CD4-positive, alpha-beta T cell treated with Interleukin-15 for 1 hour (primary cell): ENCODE data around the gene RNF152.

ENCODE experiments used
- DNase-seq: peaks from one replicate; pipeline ENCODE4 v3.0.0-alpha.2; 2020

The RNF152 gene

DNA sequence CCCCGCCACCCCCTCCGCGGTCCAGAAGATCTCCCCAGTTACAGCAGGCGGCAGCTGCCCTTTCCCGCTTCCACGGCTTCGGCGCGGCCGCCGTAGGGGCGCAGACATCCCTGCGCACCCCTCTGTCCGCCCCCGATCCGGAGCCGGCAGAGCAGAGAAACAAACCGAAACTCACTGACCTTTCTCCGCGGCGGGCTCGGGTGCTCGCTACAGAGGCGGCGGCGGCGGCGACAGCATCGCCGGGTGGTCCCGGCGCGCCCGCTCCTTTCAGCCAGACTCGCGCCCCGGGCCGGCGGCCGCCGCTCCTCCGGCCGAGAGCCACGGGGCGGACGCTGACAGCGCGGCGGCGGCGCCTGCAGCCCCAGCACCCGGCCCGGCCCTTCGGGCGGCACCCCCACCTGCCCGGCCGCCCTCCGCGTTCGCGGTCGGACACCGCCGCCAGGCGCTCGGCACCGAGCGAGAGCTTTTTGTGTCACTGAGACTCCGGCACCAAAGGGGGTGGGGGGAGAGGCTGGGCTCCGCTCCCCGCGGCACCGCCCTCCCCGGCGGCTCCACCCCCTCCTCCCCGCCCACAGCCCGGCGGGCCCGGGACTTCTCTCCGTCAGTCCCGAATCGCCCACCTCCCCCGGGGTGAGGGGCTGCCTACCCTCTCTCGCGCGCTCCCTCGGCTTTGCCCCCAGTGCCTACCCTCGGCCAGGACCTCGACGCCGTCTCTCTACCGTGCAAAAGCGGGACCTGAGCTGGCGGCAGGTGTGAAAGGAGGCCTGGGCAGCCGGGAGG is 1.4 kb upstream of the RNF152 start:
- DNase-seq = peak; percentile 66

DNA sequence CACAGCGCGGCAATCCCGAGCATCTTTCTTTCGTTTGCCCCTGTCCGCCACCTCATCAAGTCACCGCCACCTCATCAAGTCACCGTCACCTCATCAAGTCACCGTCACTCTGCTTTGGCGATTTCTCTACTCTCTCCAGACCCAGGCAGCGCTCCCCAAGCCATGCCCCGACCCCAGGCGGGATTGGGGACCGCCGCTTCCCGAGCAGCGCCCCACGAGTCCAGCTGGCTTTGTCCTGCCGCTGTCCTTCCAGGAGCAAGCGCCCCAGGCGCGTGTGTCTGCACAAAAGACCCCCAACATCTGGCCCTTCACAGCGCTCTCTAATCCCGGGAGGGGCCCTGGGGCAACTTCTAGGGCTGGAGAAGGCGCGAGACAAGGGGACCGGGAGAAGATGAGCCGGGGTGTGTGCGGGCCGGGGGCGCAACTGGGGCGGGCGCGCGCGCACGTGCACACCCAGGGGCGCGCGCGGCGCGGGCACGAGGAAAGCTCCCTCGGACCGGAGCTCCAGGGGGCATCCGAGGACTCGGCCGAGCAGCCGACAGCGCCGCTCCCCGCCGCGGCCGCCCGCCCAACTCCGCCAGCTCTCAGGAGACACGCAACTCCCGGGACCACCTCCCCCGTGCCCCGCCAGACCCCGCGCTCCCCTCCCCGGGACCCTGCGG is 633 bp upstream of the RNF152 start:
- no peak for DNase-seq

DNA sequence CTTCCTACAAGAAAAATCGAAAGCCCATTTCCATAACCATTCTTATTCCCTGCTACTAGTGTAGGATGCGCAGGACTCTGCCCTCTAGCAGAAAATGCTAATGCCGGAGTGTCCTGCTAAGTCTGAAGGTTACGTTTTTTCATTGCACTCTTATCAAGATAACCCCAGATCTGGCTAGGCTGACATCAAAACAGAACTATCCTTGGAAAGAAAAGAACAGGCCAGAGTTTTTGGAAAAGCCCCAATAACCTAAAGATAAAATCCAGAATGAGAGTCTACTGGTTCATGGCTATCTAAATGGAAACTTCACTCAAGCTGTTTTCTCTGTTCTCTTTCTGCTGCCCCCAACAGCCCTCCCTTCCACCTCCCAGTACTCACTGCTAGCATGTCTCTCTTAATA is 913 bp downstream of the RNF152 start:
- DNase-seq = no peak

DNA sequence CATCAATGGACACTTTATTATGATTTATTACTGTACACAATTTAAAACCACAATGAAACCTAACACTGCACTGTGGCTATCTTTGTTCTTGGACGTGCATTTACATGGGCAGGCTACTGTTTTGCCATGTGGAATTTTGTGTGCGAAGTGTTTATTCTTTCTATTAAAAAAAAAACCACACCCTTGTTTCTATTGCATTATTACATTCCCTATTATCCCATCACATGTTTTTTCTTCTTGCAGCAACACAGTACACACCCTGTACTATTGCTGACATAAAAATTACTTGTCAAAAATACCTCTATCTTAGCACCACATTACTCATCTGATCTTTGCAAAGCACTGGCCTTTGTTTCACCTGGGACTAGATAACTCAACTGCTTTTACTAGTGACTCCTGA is 1.5 kb downstream of the RNF152 start:
- DNase-seq = no peak

- no peak for DNase-seq
Measured at GRCh38 chr18:61890344-61890743, 2.5 kb downstream of the RNF152 start.

GRCh38 chr18:61889541-61889940 is 3.3 kb downstream of the RNF152 start:
- no peak for DNase-seq

DNA sequence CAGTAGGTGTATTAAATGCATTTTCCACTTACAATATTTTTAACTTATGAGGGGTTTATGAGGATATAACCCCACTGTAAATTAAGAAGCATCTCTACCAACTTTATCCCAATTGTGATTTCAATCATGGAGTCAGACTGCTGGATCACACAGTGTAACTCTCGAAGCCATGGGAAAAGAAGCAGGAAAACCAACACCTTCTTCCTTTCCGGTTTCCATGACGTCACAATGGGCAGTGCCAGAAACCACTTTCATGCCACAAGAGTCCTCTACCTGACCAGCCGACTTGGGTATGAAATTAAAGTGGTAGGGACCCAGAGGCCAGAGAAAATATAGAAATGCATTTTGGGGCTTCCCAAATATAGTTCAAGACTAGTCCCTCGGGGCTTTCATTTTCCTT is 4.2 kb downstream of the RNF152 start:
- no peak for DNase-seq

- no peak for DNase-seq
Measured at GRCh38 chr18:61887838-61888237, 5.0 kb downstream of the RNF152 start.

GRCh38 chr18:61883547-61883946 is 9.3 kb downstream of the RNF152 start:
- no peak for DNase-seq

GRCh38 chr18:61882296-61883004 is 10.4 kb downstream of the RNF152 start:
- no peak for DNase-seq

- DNase-seq = no peak
Measured at GRCh38 chr18:61876899-61877298, 15.9 kb downstream of the RNF152 start.

DNA sequence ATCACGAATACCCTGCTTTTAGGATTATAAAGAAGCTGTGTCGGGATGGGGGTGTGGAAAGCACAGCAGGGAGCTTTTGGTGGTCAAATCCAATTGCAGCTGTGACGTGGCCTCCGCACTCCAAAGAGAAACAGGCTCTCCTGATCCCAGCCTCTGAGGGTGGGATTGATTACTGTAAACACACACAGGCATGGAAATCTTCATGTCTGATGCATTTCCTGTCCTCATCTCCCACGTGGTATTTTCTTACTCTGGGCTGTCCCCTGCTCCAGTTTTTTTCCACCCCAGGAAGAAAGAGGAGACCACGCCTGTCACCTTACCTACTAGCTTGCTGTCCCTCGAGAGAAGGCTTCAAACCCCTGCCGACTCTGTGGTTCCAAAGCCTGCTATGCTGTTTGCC is 22.7 kb downstream of the RNF152 start:
- DNase-seq = no peak

DNA sequence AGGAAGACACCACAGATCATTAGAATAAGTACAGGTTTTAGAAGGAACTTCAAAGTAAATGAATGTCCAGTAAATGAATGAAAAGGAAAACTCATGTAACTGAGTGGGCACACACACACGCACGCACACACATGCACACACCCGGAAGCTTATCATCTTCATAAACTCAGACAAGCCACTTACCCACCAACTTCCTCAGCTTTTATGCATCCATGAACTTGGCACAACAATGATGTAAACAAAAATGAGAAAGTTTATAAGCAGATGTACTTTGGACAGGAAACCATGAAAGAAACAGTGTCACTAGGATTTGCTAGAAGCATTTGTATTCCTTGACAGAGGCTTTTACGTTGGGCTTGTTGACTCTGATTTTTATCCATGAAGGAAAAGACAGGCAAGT is 23.2 kb downstream of the RNF152 start:
- DNase-seq = no peak

GRCh38 chr18:61865466-61866175 is 27.2 kb downstream of the RNF152 start:
- no peak for DNase-seq

- DNase-seq = no peak
Measured at GRCh38 chr18:61861372-61861771, 31.4 kb downstream of the RNF152 start.

GRCh38 chr18:61860302-61860701 is 32.5 kb downstream of the RNF152 start:
- DNase-seq = no peak

- DNase-seq = no peak
Measured at GRCh38 chr18:61859113-61859512, 33.7 kb downstream of the RNF152 start.

GRCh38 chr18:61856678-61857077 is 36.1 kb downstream of the RNF152 start:
- DNase-seq = no peak

- DNase-seq = no peak
Measured at GRCh38 chr18:61855449-61856378, 37.1 kb downstream of the RNF152 start.

- DNase-seq = no peak
Measured at GRCh38 chr18:61854578-61855448, 38.0 kb downstream of the RNF152 start.

DNA sequence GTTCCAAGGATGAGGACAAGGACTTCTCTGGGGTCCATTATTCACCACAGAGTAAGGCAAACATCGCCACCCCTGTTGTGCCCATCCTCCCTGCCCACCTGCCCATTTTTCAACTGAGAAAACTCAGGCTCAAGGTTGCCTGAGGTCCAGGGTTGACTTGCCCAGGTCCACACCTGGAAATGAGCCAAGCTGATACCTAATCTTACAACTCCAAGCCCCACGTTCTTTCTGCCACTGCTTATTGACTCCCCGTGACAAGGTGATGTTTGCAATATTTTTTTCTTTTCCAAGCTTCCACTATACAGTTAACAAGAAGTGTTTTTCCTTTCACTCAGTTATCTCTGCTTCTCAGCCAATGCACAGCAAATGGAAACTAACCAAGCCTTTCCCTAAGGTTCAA is 39.0 kb downstream of the RNF152 start:
- no peak for DNase-seq
